Right renal pelvis (tissue), 4 donors: ENCODE results near the gene CUL4A. TPM values are rescaled to one million over a fixed set of nuclear protein-coding genes. Genes with fewer than 3 reads are reported as not detected.

Experiments
- DNase-seq, 4 donors: peaks; one replicate each; pipeline ENCODE4 v3.0.0-alpha.2; 2013; ENCODE audit warnings: low read depth in 4 of 4, low spot score in 3 of 4, missing footprints in 1 of 4
- polyA plus RNA-seq, 4 donors: library from polyadenylated mRNA; unstranded; fragments of 120-200 nt; gene quantifications; one replicate each; pipeline ENCODE4 v1.2.1, GENCODE V29; 2013; ENCODE audit not compliant: insufficient read length in 4 of 4

CUL4A gene
- polyA plus RNA-seq, 4 donors = 74.6 to 85.3 (median 82.0) TPM

DNA sequence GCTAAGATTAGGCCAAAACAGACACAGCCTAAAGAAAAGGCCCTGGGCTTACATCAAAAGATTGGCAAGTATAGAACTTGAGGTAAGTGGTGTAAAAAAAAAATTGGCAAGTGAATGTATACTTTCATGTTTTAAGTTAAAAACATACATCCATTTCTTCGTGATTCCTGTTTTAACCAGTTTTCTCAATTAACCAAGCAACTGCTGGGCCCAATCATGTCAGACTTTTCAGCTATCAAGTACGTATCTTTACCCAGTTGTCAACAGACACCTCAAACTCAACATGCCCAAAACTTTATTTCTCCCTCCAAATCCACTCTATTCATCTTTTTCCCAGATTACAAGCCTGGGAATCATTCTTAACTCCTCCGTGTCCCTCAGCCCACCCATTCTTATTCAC, 2.0 kb upstream of the CUL4A start:
- no peak for DNase-seq

DNA sequence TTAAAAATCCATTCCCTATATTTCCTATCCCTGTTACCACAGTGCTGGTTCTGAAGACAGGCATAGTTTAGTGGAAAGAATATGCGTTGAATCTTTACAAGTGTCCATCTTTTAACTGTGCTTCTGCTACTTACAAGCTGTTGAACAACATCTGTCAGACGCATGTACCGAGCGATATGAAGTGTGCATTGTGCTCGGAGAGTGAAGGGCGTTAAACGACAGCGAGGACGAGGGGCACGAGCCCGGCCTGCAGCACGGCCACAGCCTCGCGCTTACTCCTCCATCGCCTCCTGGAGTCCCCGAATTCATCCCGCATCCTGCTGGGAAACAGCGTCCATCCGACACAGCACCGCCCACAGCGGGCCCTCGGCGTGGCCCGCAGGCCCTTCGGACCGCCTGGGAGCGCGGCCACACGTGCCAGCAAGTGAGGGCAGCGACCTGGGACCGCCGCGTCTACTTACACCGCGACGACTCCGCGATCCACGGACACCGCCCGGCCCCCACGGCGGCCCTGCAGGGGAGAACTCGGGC, 1.5 kb upstream of the CUL4A start:
- no peak for DNase-seq

DNA sequence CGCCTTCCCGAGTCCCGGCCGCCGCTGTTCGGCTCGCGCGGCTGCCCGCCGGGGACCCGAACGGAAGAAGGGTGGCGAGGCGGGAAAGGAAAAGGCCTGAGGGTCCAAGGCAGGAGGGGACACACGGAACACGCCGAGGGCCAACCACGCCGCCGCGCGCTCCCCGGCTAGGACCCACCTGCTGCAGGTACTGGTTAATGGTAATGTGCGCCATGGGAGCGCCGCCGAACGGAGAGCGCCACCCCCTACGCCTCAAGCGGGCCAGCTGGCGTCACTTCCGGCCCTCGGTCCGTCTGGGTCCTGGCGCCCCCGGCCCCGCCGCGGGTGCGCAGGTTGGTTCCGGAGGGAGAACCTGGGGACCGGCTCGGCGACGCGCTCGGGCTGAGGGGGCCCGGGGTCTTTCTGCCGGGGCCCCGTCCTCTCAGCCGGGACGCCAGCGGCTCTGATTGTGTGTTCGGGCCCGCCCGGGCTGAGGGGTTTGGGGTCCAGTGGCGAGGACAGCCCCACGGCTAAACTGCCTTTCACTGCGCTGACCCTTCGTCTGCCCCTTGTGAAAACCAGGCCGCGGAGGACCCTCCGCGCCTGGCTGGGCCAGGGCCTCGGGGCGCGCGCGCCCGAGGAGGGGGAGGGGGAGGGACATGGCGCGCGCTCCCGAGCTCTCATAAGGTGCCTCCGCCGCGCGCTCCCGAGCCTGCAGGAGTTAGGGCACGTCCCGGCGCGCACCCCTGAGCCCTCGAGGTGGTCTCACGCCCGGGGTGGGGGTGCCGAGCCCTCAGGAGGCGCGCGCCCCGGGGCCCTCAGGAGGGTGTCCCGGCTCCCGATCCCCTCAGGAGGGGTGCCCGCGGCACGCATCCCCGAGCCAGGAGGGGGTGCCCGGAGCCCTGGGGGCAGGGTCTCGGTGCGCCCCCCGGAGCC, 735 bp upstream of the CUL4A start, which contains the start of gene PCID2:
PCID2 (minus strand) TSS at position 249 of the 915 bp plus-strand sequence; CDS start at position 214, 35 bp downstream.
- peak; percentile 82 to 88 (median 85) for DNase-seq

DNA sequence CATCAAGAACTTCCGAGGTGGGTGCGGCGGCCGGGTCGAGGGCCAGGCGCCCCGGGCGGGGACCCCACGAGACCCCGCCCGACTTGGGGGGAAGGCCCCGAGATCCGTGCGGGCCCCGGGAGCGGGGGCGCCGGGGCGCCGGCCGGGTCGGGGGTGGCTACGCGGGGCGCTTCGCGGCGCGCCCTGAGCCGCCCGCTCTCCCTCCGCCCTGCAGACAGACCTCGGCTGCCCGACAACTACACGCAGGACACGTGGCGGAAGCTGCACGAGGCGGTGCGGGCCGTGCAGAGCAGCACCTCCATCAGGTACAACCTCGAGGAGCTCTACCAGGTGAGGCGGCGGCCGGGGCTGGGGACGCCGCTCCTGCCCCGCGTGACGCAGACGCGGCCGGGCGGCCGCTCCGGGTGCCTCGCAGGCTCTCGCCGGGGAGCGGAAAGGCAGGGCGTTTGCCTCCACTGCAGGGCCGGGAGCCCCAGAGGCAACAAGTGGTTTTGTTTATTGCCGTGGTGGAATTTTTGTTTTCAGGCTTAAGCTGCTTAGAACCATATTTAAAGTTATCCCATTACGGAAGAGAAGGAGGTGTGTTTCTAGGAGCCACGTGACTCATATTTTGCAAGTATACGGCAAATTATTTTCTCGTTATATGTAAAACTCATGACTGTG, 477 bp downstream of the CUL4A start:
- peak in 1 of 4 donors; percentile 28 for DNase-seq

DNA sequence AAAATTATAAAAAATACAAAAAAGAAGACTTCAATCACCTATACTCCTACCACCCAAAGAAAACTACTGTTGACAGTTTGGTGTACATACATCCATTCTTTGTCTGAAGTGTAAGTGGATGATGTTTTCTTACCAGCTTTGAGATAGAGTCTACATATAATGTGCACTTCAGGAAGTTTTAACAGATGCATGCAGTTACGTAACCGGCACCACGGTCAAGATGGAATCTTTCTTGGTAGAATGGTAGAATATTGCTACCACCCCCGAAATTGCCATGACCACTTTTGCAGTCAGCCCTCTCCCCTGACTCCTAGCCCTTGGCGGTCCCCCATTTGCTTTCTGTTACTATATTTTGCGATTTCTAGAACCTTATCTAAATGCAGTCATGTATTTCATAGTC, 1.4 kb downstream of the CUL4A start:
- DNase-seq = no peak

DNA sequence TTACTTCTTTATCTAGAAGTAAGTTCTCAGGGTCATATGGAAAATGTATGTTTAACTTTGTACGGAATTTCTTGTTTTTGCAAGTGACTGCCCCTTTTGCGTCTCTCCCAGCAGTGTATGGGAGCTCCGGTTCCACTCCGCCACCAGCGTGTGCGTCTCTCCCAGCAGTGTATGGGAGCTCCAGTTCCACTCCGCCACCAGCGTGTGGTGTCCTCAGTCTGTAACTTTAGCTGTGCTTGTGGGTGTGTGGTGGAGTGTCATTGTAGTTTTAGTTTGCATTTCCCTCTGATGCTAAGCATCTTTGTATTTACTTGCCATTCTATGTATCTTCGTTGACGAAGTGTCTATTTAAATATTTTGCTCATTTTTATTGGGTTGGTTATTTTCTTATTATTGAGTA, 2.4 kb downstream of the CUL4A start:
- no peak for DNase-seq

DNA sequence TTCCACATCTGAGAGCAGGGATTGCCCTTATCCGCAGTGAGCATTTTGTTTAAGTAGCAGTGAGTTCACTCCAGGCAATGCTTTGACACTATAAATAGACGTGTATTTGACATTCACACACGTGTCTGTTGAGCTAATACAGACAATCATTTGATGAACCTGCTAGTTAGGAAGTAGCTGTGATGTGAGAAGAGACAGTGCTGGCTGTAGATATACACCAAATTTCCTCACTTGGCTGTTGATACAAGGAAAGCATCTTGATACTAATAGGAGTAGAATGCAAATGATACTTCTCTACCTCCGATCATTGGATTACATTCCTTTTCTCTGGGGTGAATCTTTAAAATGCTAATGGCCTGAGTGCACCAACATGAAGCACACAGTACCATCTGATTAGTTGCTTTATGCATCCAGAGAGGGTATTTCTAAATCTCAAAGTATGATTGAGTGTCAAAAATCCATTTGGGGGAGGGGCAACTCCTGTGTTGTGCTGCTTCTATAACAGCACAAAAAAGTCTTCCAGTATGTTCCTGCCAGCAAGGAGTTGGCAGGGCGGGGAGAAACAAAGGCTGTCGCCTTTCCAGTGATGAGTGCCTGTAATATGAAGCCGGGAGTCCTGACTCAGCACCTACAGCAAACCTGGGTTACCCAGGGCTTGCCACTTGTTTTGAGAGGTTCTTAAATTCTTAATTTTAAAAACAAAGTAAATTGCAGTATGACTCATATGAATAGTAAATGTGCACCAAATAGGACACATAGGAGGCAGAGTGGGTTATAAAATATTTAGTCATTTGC, 7.0 kb downstream of the CUL4A start:
- DNase-seq = peak in 1 of 4 donors; percentile 14

DNA sequence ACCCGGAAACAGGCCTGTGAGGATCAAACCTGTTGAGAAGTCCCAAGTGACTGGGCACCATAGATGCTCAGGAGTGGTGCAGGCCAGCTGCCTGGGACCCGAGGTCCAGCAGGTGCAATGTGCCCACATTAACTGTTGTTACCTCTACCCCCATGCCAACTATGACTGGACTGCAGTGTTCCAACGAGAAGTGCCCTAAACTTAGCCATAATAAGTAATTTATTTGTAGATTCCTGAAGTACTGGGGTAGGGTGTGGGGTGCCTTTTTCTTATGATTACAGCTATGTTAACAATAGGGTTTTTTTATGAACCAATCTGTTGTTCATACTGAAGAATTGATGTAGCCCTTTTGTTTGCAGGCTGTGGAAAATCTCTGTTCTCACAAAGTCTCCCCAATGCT, 9.2 kb downstream of the CUL4A start:
- DNase-seq = no peak

DNA sequence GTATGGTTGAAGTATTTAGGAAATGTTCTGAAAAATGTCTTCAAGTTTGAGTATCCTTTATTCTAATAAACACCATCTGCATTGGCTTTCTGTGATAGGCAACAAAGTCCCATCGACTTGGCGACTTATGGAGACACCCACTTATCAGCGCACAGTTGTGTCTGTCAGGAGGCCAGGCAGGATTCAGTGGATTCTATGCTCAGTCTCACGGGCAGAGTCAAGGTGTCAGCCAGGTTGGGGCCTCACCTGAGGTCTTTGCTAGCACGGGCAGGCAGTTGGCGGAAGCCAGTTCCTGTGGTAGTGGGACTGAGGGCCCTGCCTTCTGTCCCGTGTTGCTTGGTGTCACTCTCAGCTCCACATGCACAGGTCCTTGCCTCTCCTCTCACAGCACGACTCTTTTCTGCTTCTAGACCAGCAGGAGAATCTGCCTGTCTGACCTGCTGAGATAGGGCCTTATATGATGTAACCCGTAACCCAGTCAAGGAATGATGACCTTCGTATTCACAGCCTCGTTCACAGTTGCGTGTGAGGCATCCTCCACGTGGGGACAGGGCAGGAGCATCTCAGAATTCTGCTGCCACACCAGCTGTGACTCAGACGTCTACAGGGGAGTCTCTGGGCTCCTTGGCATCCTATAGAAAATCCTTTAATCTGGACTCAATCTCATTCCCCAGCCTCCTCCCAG, 10.0 kb downstream of the CUL4A start:
- DNase-seq = no peak

DNA sequence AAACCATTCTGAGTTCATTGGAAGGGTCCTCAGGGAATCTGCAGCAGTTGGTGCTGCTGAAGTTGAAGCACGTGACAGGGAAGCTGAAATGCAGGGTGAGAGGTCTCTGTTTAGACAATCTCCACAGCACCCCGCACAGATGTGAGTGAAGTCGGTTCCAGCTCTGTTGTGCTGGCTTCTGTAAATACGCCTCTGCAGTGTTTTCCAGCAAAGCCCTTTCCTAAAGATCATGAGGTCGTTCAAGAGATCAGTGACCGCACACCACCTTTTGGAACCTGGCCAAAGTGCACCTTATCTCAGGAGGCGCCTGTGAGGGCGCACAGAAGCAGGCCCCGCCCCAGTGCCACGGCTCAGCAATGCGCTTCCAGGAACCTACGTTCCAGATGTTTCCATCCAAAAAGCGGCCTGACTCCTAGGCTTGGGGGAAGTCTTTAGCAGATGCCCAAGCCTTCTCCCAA, 10.8 kb downstream of the CUL4A start:
- no peak for DNase-seq

DNA sequence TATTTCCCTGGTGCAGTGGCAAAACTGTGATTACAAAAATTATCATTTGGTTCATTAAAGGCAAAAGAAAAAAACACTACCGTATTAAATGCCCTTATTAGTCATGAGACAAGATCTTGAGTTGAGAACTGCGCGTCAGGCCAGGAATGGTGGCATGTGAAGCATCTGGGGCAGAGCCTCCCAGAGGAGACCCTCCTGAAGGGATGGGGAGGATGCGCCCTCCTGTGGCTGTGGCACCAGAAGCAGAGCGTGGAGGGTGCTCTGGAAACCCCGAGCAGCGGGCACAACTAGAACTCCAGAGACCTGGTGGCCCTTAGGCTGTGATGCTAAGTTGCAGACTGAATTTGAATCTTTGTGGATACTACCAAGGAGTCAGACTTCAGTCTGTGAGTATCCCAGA, 11.5 kb downstream of the CUL4A start:
- no peak for DNase-seq

DNA sequence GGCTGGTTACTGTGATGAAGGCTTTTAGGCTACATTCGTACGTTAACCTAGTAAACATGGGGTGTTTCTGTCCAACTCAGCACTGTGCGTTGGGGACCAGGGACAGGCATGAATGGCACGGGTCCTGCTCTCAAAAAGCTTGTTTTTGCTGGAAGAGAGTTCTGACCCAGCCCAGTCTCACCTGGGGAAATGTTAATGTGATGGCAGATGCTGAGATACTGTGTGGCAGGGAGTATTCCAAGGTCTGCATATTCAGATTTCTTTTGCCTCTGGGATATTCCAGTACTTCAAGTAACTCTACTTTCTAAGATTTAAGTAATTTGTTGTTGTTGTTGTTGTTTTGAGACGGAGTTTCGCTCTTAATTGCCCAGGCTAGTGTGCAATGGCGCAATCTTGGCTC, 13.7 kb downstream of the CUL4A start:
- no peak for DNase-seq

DNA sequence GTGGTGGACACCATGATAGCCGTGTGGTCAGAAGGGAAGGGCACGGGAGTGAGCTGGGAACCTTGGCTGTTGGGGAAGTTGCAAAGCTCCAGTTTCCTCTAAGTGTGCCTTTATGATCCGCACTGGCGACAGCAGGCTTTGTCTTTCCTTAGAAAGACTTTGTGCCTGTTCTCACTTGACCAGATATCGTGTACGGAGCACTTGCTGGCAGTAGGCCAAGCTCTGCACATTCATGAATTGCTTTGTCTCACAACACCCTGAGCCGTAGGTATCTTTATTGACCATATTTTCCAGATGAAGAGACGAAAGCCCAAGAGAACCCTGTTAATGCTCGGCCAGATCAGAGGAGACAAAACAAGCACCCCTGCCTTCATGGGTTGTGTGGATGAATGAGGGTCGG, 15.1 kb downstream of the CUL4A start:
- no peak for DNase-seq

DNA sequence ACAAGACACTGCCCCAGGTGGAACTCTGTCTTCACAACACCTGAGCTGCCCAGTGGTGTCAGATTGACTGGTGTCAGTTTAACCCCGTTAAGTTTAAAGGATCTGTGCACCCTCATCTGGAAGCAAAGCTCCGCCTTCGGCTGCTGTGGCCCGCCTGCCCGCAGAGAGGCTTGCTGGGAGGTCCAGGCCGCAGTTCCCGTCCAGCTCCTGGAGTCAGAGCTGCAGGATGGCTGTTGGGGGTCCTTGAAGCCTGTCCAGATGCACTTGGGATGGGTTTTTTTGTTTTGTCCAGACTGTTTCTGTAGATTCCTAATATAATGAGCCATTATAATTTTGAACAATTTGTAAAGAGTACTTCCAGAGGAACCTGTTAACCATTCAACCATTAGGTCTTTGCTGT, 16.1 kb downstream of the CUL4A start:
- DNase-seq = no peak

DNA sequence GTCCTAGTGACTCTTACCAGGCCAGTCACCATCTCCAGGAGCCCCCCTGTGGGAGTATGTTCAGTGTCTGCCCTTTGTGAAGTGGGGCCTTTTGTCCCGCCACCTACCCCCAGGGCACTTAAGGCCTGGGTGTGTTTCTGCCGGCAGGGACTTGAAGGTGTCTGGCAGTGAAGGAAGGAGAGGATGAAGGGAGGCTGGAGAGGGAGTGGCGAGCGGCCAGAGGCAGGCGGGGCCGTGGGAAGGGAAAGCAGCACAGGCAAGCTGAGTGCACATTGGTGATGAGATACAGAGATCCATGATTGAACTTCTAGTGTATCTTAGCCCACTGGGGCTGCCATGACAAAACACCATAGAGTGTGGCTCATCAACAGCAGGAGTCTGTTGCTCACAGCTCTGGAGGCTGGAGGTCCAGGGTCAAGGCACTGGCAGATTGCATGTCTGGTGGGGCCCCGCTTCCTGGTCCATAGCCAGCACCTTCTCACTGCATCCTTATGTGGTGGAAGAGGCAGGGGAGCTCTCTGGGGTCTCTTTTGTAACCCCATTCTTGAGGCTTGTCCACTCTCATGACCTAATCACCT, 17.5 kb downstream of the CUL4A start:
- DNase-seq = no peak

DNA sequence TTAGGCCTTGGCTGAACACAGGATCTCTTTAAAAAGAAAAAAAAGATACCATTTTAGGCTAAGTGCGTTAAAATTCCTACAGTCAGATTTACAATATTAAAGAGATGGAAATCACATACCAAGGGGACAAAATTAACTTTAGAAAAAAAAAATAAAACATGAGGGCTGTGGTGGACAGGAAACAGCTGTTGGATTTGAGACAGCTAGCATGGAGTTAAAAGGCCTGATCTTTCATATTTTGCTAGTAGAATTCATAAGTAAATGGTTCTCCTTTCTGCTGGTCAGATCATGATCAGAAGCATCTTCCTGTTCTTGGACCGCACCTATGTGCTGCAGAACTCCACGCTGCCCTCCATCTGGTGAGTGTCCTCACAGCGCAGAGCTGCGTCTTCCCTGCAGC, 19.7 kb downstream of the CUL4A start:
- peak in 1 of 4 donors; percentile 12 for DNase-seq

DNA sequence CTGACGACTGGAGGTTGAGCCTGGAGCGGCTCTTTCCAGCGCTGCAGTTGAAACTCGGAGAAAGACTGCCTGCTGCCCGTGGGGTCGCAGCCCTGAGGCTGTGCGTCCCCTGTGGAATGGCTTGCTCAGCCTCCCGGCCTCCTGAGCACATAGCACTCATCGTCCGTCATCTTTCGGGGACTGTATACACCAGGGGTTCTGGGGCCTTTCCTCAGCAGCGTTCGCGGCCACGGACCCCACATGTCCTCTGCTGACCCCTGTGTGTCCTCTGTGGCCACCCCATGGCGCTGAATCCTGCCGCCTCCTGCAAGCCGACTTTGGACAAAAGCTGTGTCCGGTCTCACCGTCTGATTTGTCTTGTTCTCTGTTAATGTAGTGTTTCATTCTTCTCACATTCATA, 20.4 kb downstream of the CUL4A start:
- no peak for DNase-seq

DNA sequence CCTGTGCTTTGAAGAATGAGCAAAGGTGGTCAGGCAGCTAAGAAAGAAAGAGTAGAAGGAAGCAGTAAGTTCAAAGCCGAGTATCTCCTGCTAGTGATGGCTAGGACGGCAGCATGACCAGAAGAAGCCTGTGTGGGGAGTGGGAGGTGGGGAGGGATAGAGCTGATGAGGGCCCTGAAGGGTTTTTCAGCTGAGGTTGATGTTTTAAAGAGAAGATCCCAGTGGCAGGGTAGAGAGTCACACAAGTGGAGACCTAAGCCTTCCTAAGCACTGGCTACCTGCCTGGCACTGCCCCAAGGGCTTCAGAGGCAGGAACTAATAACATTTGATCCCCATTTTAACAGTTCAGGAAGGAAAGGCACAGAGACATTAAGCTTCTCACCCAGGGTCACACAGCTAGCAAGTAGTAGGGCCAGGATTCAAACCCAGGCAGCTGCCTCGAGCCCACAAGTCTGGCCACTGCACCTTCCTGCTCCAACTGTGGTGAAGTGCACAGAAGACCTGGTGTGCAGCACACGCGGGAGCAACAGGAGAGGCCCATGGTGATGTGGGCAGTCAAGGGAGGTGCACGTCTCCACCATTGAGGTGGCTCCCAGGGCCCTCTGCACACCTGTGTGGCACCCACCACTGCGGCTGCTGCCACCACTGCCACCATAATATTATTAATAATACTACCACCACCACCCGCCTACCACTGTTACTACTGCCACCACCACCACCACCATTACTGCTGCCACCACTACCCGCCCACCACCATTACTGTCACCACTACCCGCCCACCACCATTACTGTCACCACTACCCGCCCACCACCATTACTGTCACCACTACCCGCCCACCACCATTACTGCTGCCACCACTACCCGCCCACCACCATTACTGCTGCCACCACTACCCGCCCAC, 22.1 kb downstream of the CUL4A start:
- no peak for DNase-seq
